H1 (cell line): Measurements from ENCODE around the gene CIITA. TPM values are rescaled to one million over a fixed set of nuclear protein-coding genes. Genes with fewer than 3 reads are reported as not detected.

Source experiments
- CTCF ChIA-PET: fragments of 300-600 bp; sonication (Branson Sonifier 250); formaldehyde crosslinking; loops from one replicate; lab custom pipeline; 2021; ENCODE audit not compliant: partially characterized antibody; lab: Charles Lee
- POLR2A ChIA-PET: fragments of 300-600 bp; sonication (Branson Sonifier 250); formaldehyde crosslinking; loops from one replicate; lab custom pipeline; 2021; ENCODE audit warnings: inconsistent platforms; ENCODE audit not compliant: partially characterized antibody; lab: Charles Lee
- DNase-seq, 2 experiments: peaks; one replicate each; pipeline versions ENCODE4 v3.0.0 to v3.0.0-alpha.2; 2010 to 2022; ENCODE audit warnings: low spot score in 2 of 2, low read depth in 1 of 2, mixed read lengths in 1 of 2
- FAIRE-seq: peaks from 2 replicates; lab custom pipeline; 2011; peaks lifted over from hg19 to GRCh38; lab: Jason Lieb, UNC
- H2AFZ ChIP-seq: 2 replicates; pipeline ENCODE4 v1.8.1; 2012; ENCODE audit warnings: low read length, inconsistent platforms
- H2AK5ac ChIP-seq: 2 replicates; pipeline ENCODE4 v1.6.1; 2013; ENCODE audit warnings: low read depth, low read length
- H2BK120ac ChIP-seq: replicated peaks from 2 replicates; pipeline ENCODE3; 2013; ENCODE audit warnings: low read depth, low read length, inconsistent platforms
- H2BK12ac ChIP-seq: 2 replicates; pipeline ENCODE4 v1.6.1; 2013; ENCODE audit warnings: low read depth, low read length
- H2BK15ac ChIP-seq: 2 replicates; pipeline ENCODE4 v1.6.1; 2013; ENCODE audit warnings: low read length
- H2BK20ac ChIP-seq: 2 replicates; pipeline ENCODE4 v1.6.1; 2013; ENCODE audit warnings: low read length
- H2BK5ac ChIP-seq: 2 replicates; pipeline ENCODE4 v1.6.1; 2013; ENCODE audit warnings: low read depth, low read length
- H3K14ac ChIP-seq: 2 replicates; pipeline ENCODE4 v1.6.1; 2013; ENCODE audit warnings: inconsistent platforms; ENCODE audit not compliant: insufficient read length
- H3K18ac ChIP-seq: 2 replicates; pipeline ENCODE4 v1.6.1; 2013; ENCODE audit warnings: low read length; ENCODE audit errors: extremely low read depth
- H3K23ac ChIP-seq: 2 replicates; pipeline ENCODE4 v1.6.1; 2013; ENCODE audit warnings: inconsistent platforms; ENCODE audit not compliant: insufficient read length
- H3K23me2 ChIP-seq: 2 replicates; pipeline ENCODE4 v1.6.1; 2013; ENCODE audit warnings: low read depth, low read length
- H3K27ac ChIP-seq: 2 replicates; pipeline ENCODE4 v1.6.1; 2011; ENCODE audit warnings: low read depth, low read length, inconsistent platforms
- H3K27me3 ChIP-seq, 4 experiments: replicated peaks in 1 of 4; 1 replicate in 1 of 4; 2 replicates in 3 of 4; pipeline versions ENCODE4 v1.6.1 to v1.8.1; 2011 to 2013; ENCODE audit warnings: low read length in 3 of 4, mild to moderate bottlenecking in 3 of 4, inconsistent platforms in 2 of 4, mixed read lengths in 2 of 4, moderate library complexity in 1 of 4; ENCODE audit not compliant: control insufficient read depth in 3 of 4, insufficient read depth in 3 of 4; ENCODE audit errors: extremely low read depth in 1 of 4
- H3K36me3 ChIP-seq, 4 experiments: 2 replicates each; pipeline versions ENCODE4 v1.6.1 to v1.8.1; 2011 to 2013; ENCODE audit warnings: mild to moderate bottlenecking in 4 of 4, low read length in 3 of 4, moderate library complexity in 2 of 4, control low read depth in 1 of 4, inconsistent platforms in 1 of 4; ENCODE audit not compliant: insufficient read depth in 4 of 4, control insufficient read depth in 2 of 4
- H3K4ac ChIP-seq: replicated peaks from 2 replicates; pipeline ENCODE3; 2013; ENCODE audit warnings: low read length, low read depth, mixed read lengths, inconsistent platforms; ENCODE audit not compliant: insufficient read length
- H3K4me1 ChIP-seq, 4 experiments: replicated peaks in 1 of 4; 1 replicate in 1 of 4; 2 replicates in 3 of 4; pipeline versions ENCODE4 v1.6.1 to v1.8.1; 2011 to 2013; ENCODE audit warnings: low read length in 3 of 4, inconsistent platforms in 2 of 4, mixed read lengths in 1 of 4; ENCODE audit not compliant: insufficient read depth in 4 of 4, control insufficient read depth in 3 of 4
- H3K4me2 ChIP-seq, 2 experiments: 2 replicates each; pipeline versions ENCODE4 v1.6.1 to v1.8.1; 2011 to 2013; ENCODE audit warnings: low read depth in 2 of 2, low read length in 2 of 2, control low read depth in 1 of 2, inconsistent platforms in 1 of 2, mild to moderate bottlenecking in 1 of 2; ENCODE audit not compliant: insufficient read depth in 1 of 2
- H3K4me3 ChIP-seq, 4 experiments: fragments of 200-600, 300-600 bp in 1 of 4; sonication (generic), shearing (Covaris generic), sonication (Bioruptor Twin) in 1 of 4; 2 replicates each; pipeline versions ENCODE4 v1.5.1 to v1.8.1; 2011 to 2016; ENCODE audit warnings: low read length in 4 of 4, low read depth in 3 of 4, control low read depth in 2 of 4, inconsistent platforms in 2 of 4, mild to moderate bottlenecking in 2 of 4, mixed read lengths in 1 of 4, moderate library complexity in 1 of 4; ENCODE audit not compliant: insufficient read depth in 2 of 4; ENCODE audit errors: extremely low read depth in 1 of 4
- H3K56ac ChIP-seq: replicated peaks from 2 replicates; pipeline ENCODE3; 2013; ENCODE audit warnings: low read depth, mild to moderate bottlenecking, mixed read lengths, low read length, inconsistent platforms; ENCODE audit not compliant: insufficient read length
- H3K79me1 ChIP-seq: 2 replicates; pipeline ENCODE4 v1.6.1; 2013; ENCODE audit warnings: low read depth, low read length, control low read depth
- H3K79me2 ChIP-seq, 2 experiments: 2 replicates each; pipeline versions ENCODE4 v1.6.1 to v1.8.1; 2012 to 2013; ENCODE audit warnings: low read length in 2 of 2, mild to moderate bottlenecking in 2 of 2, inconsistent platforms in 1 of 2; ENCODE audit not compliant: insufficient read depth in 2 of 2, control insufficient read depth in 1 of 2
- H3K9ac ChIP-seq, 4 experiments: replicated peaks in 1 of 4; 1 replicate in 1 of 4; 2 replicates in 3 of 4; pipeline versions ENCODE4 v1.6.1 to v1.8.1; 2011 to 2013; ENCODE audit warnings: low read depth in 3 of 4, low read length in 3 of 4, control low read depth in 2 of 4, mild to moderate bottlenecking in 2 of 4, moderate library complexity in 2 of 4, inconsistent platforms in 1 of 4; ENCODE audit errors: extremely low read depth in 1 of 4
- H3K9me3 ChIP-seq, 2 experiments: 2 replicates each; pipeline versions ENCODE4 v1.6.1 to v1.8.1; 2012 to 2013; ENCODE audit warnings: mild to moderate bottlenecking in 2 of 2, moderate library complexity in 2 of 2, control low read depth in 1 of 2, inconsistent platforms in 1 of 2, low read depth in 1 of 2, low read length in 1 of 2, mixed read lengths in 1 of 2; ENCODE audit not compliant: insufficient read depth in 2 of 2
- H4K20me1 ChIP-seq, 2 experiments: replicated peaks in 1 of 2; 2 replicates each; pipeline versions ENCODE3 to v1.8.1; 2011 to 2013; ENCODE audit warnings: inconsistent platforms in 2 of 2, low read length in 2 of 2, mild to moderate bottlenecking in 1 of 2; ENCODE audit not compliant: insufficient read depth in 2 of 2, control insufficient read depth in 1 of 2
- H4K5ac ChIP-seq: 2 replicates; pipeline ENCODE4 v1.6.1; 2013; ENCODE audit warnings: low read length, low read depth, mixed read lengths, inconsistent platforms; ENCODE audit not compliant: insufficient read length
- H4K8ac ChIP-seq: 2 replicates; pipeline ENCODE4 v1.8.0; 2013; ENCODE audit warnings: mild to moderate bottlenecking, moderate library complexity, low read length, inconsistent platforms; ENCODE audit not compliant: insufficient read depth; ENCODE audit errors: extremely low read depth
- H4K91ac ChIP-seq: replicated peaks from 2 replicates; pipeline ENCODE3; 2013; ENCODE audit warnings: low read length, mixed read lengths, inconsistent platforms; ENCODE audit not compliant: insufficient read length
- ASH2L ChIP-seq: fragments of 200-600, 300-600 bp; sonication (generic); IDR thresholded peaks from one replicate; pipeline ENCODE4 v1.7.1; 2017; ENCODE audit warnings: low read length
- BCL11A ChIP-seq, 2 experiments: IDR thresholded peaks; one replicate each; pipeline ENCODE4 v1.6.1; 2011; ENCODE audit warnings: low read depth in 2 of 2, low read length in 2 of 2, mild to moderate bottlenecking in 2 of 2
- CBX5 ChIP-seq: fragments of 300-800, 300-1000 bp; sonication (generic); IDR thresholded peaks from 2 replicates; pipeline ENCODE4 v1.7.1; 2016; ENCODE audit warnings: antibody characterized with exemption, low read length, low read depth
- EZH2 ChIP-seq: fragments of 200-600 bp; sonication (generic); IDR thresholded peaks from 2 replicates; pipeline ENCODE4 v1.7.1; 2012; ENCODE audit warnings: low read depth, mild to moderate bottlenecking, moderate library complexity, low read length, inconsistent platforms; ENCODE audit not compliant: severe bottlenecking
- GTF2F1 ChIP-seq: IDR thresholded peaks from 2 replicates; pipeline ENCODE4 v1.6.1; 2012; ENCODE audit warnings: low read depth, low read length, improper control_type of control experiment, borderline replicate concordance
- KDM5A ChIP-seq: fragments of 200-600 bp; IDR thresholded peaks from 2 replicates; pipeline ENCODE4 v1.7.1; 2012; ENCODE audit warnings: mild to moderate bottlenecking, low read length, inconsistent platforms, mixed read lengths
- MAFK ChIP-seq: IDR thresholded peaks from 2 replicates; pipeline ENCODE4 v1.6.1; 2012; ENCODE audit warnings: low read depth, mild to moderate bottlenecking, improper control_type of control experiment, low read length
- PHF8 ChIP-seq: fragments of 200-600 bp; sonication (generic); conservative IDR thresholded peaks from 2 replicates; pipeline ENCODE4 v1.7.1; 2012; ENCODE audit warnings: low read depth, mild to moderate bottlenecking, inconsistent platforms, low read length, moderate library complexity
- POLR2A ChIP-seq, 2 experiments: IDR thresholded peaks; 1 replicate in 1 of 2; 2 replicates in 1 of 2; pipeline ENCODE4 v1.6.1; 2011; ENCODE audit warnings: low read depth in 2 of 2, low read length in 2 of 2, mild to moderate bottlenecking in 2 of 2; ENCODE audit errors: control extremely low read depth in 1 of 2
- POLR2AphosphoS5 ChIP-seq: IDR thresholded peaks from 2 replicates; pipeline ENCODE4 v1.6.1; 2011; ENCODE audit warnings: low read depth, low read length
- SP4 ChIP-seq: IDR thresholded peaks from 2 replicates; pipeline ENCODE4 v1.6.1; 2012; ENCODE audit warnings: low read length, inconsistent platforms
- TBP ChIP-seq: IDR thresholded peaks from 2 replicates; pipeline ENCODE4 v1.6.1; 2011; ENCODE audit warnings: low read depth, low read length, improper control_type of control experiment
- WGBS, 2 experiments: shearing (Covaris generic) in 1 of 2; methylation state at CpG; one replicate each; pipeline versions ENCODE4 v1.1.6 to v1.1.7; 2013 to 2015; ENCODE audit warnings: low lambda C conversion rate in 2 of 2, mixed read lengths in 2 of 2, inconsistent platforms in 1 of 2, low coverage in 1 of 2, missing lambda C conversion rate in 1 of 2; ENCODE audit not compliant: insufficient replicate concordance in 2 of 2, insufficient coverage in 1 of 2, insufficient read length in 1 of 2; ENCODE audit errors: extremely low coverage in 1 of 2, missing lambda C conversion rate in 1 of 2; 5-methylcytosine and 5-hydroxymethylcytosine counted together
- polyA plus RNA-seq, 7 experiments: library from polyadenylated mRNA; depleted of rRNA in 3 of 7; stranded (reverse) in 5 of 7; unstranded in 2 of 7; fragments of >200 nt in 5 of 7; fragments of 200-250 nt in 2 of 7; gene quantifications; 1 replicate in 5 of 7; 2 replicates in 1 of 7; 4 replicates in 1 of 7; pipeline versions ENCODE4 v1.2.1 to v1.2.3, GENCODE V29; 2011 to 2013; ENCODE audit warnings: missing spikeins in 2 of 7, mixed read lengths in 2 of 7
- total RNA-seq: library from RNA; stranded (reverse); fragmentation: NEBNext Ultra II Directional; extraction: Animal tissue kit (Norgen Biotek cat#: 25700); gene quantifications from 2 replicates; pipeline ENCODE4 v1.2.1, GENCODE V29; 2021
- TF ChIP-seq, protein P1 (sequence below), 3 experiments: IDR thresholded peaks; 1 replicate in 2 of 3; 2 replicates in 1 of 3; pipeline versions ENCODE4 v1.5.1 to v1.6.1; 2011; ENCODE audit warnings: low read length in 3 of 3, mild to moderate bottlenecking in 3 of 3, inconsistent platforms in 2 of 3, low read depth in 1 of 3, moderate library complexity in 1 of 3; ENCODE audit not compliant: insufficient read depth in 1 of 3; ENCODE audit errors: control extremely low read depth in 1 of 3

Gene CIITA
- total and polyA plus RNA-seq, 2 of the 8 experiments (the other 6 are each of a cell fraction or from before 2014, with no cell fraction given): 0.07 to 0.17 TPM

DNA sequence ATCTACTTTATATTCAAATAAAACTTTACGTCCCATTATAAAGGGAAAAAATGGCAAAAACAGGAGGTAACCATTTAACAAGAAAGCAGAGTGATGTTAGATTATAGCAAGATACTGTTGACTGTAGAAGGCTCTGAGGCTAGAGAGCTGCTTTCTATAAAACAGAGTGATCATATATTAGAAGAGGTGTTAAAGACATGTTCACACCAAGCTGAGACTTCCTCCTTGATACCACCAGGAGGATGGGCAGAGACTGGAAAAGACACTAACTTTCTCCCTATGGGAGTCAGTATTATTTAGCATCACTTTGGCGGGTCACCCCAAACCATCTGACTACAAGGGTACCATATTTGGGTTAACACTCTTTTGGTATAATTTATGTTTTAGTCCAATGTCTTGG, 687 bp upstream of the CIITA start:
- CTCF ChIA-PET: interaction anchor here (1.1 to 4.2 kb wide), 6 partner anchors 12 to 48 kb away, joined by 5 to 29 read pairs (median 10); no protein-coding TSS in a partner anchor
- WGBS, 2 experiments: 95% methylated on average over 2 of the region's 2 CpGs; no CpG with 5 or more reads in 1 of the 2 experiments
- POLR2A ChIA-PET: interaction anchor here (1.4 kb wide), 1 partner anchor 11 kb away, joined by 3 read pairs; no protein-coding TSS in a partner anchor
- no peak for TF ChIP-seq POLR2A (IDR thresholded peaks at IDR 0.05; ENCODE audit: control extremely low read depth in 1 of 2, low read depth in 2 of 2, low read length in 2 of 2)
- no peak for TF ChIP-seq ASH2L
- TF ChIP-seq MAFK: no peak
- TF ChIP-seq BCL11A (IDR thresholded peaks at IDR 0.05; ENCODE audit: low read depth in 2 of 2, low read length in 2 of 2): no peak
- no peak for TF ChIP-seq SP4
- TF ChIP-seq PHF8: no peak
- no peak for TF ChIP-seq TBP
- TF ChIP-seq KDM5A: no peak
- no peak for TF ChIP-seq EZH2
- no peak for TF ChIP-seq GTF2F1
- TF ChIP-seq, protein P1, sequence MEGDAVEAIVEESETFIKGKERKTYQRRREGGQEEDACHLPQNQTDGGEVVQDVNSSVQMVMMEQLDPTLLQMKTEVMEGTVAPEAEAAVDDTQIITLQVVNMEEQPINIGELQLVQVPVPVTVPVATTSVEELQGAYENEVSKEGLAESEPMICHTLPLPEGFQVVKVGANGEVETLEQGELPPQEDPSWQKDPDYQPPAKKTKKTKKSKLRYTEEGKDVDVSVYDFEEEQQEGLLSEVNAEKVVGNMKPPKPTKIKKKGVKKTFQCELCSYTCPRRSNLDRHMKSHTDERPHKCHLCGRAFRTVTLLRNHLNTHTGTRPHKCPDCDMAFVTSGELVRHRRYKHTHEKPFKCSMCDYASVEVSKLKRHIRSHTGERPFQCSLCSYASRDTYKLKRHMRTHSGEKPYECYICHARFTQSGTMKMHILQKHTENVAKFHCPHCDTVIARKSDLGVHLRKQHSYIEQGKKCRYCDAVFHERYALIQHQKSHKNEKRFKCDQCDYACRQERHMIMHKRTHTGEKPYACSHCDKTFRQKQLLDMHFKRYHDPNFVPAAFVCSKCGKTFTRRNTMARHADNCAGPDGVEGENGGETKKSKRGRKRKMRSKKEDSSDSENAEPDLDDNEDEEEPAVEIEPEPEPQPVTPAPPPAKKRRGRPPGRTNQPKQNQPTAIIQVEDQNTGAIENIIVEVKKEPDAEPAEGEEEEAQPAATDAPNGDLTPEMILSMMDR (IDR thresholded peaks at IDR 0.05; ENCODE audit: control extremely low read depth in 1 of 3, insufficient read depth in 1 of 3, low read depth in 1 of 3, low read length in 3 of 3): no peak
- TF ChIP-seq CBX5: no peak
- no peak for TF ChIP-seq POLR2AphosphoS5

More for the DNA sequence above, 687 bp upstream of the CIITA start:
- H3K14ac ChIP-seq: no peak overlapping the region
- no peak overlapping the region for H3K9ac ChIP-seq
- no peak overlapping the region for H3K23ac ChIP-seq
- no peak overlapping the region for H2BK12ac ChIP-seq
- H3K4me1 ChIP-seq: peaks cover 0 to 9% (median 1%) of the 10 kb centered on the region in 4 experiments; a peak in 3 of 7 replicates
- H3K56ac ChIP-seq: no peak overlapping the region
- no peak overlapping the region for H3K4me2 ChIP-seq
- no peak for FAIRE-seq
- no peak overlapping the region for H2AK5ac ChIP-seq
- no peak overlapping the region for H4K91ac ChIP-seq
- no peak overlapping the region for H2BK20ac ChIP-seq
- H3K9me3 ChIP-seq: no peaks in the 10 kb centered on the region
- no peak overlapping the region for H4K5ac ChIP-seq
- H4K20me1 ChIP-seq: no peaks in the 10 kb centered on the region
- no peaks in the 10 kb centered on the region for H3K79me2 ChIP-seq
- H3K27me3 ChIP-seq: peaks cover 4 to 33% (median 28%) of the 10 kb centered on the region in 4 experiments
- no peak overlapping the region for H3K18ac ChIP-seq
- H3K27ac ChIP-seq: no peak overlapping the region
- H2AFZ ChIP-seq: no peak overlapping the region
- H4K8ac ChIP-seq: no peak overlapping the region
- H3K23me2 ChIP-seq: 0 out of 2 replicates have a peak, but pooled peaks cover 2% of the 10 kb centered on the region
- no peaks in the 10 kb centered on the region for H3K36me3 ChIP-seq
- H2BK120ac ChIP-seq: no peak overlapping the region
- H3K4me3 ChIP-seq: no peak overlapping the region
- H3K4ac ChIP-seq: no peak overlapping the region
- H2BK5ac ChIP-seq: no peak overlapping the region
- H2BK15ac ChIP-seq: no peak overlapping the region
- no peak for DNase-seq
- H3K79me1 ChIP-seq: no peaks in the 10 kb centered on the region
